Hematopoietic multipotent progenitor cell treated with erythropoietin and hydrocortisone succinate and interleukin-3 and kit ligand, for 6 days (in vitro differentiated cells): ENCODE data around the gene MGLL.

Experiments
- DNase-seq: peaks from one replicate; pipeline ENCODE4 v3.0.0-alpha.2; 2015

The MGLL gene

DNA sequence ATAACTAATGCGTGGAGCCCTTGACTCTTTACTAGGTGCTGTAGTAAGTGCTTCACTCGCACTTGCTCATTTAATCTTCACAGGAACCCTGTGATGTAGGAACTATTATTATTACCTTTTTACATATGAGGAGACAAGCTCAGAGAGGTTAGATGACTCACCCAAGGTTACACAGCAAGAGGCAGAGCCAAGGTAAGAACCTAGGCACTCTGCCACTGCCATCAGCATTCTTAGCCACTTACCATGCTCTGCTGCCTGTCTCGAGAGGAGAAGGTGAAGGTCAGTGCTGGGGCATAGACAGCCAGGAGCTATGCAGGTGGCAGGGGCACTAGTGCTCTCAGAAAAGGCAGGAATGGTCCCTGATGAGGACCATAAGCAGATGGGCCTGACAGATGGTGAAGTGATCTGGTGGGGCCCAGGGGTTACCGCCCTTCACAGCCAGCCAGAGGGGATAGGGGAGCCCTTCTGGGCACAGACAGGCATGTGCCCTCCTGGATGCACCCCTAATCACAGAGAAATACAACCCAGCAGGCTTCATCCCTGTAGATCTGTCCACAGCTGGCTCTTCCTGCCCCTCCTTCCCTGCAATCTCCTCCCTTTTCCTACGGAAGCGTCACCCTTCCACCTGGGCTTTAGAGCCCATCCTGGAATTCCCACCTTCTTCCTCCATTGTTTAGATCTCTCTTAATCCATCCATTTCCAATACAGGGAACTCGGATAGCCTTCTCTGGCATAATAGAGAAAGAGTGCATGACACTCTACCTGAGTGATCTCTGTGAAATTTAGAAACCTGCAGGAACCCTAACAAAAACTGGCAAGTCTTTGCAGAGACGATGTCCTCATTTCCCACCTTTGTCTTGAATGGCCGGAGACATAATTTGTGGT, 122.7 kb downstream of the MGLL start:
- peak; percentile 26 for DNase-seq

DNA sequence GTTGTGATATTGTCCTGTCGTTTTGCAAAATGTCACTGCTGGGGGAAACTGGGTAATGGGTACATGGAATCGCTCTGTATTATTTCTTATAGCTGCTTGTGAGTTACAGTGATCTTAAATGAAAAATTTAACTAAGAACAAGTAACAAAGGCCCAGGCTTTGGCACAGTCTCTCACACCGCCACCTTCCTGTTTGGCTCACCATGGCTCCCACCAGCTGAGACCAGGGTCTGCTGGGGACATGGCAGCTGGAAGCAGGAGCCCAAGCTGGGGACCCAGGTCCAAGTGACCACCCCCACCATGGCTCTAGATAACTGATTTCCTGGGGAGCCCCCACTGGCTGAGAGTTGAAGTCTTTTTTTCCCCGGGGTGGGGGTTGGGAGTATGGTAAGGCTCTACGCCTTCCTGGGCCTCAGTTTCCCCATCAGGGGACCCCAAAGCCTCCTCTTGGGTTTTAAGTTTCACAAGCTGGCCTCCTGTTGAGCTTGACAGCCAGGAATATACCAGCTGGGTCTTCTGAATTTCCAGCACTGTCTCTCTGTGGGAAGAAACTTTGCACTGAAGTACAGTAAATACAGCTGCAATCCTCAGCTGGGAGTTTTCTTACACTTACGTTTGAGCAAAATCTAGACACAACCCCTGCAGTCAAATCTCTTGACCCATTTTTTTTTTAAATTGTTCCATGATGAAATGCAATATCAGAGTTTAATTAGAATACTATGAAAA, 123.5 kb downstream of the MGLL start:
- DNase-seq: no peak

- no peak for DNase-seq
Measured at GRCh38 chr3:127698286-127698685, 124.0 kb downstream of the MGLL start.

DNA sequence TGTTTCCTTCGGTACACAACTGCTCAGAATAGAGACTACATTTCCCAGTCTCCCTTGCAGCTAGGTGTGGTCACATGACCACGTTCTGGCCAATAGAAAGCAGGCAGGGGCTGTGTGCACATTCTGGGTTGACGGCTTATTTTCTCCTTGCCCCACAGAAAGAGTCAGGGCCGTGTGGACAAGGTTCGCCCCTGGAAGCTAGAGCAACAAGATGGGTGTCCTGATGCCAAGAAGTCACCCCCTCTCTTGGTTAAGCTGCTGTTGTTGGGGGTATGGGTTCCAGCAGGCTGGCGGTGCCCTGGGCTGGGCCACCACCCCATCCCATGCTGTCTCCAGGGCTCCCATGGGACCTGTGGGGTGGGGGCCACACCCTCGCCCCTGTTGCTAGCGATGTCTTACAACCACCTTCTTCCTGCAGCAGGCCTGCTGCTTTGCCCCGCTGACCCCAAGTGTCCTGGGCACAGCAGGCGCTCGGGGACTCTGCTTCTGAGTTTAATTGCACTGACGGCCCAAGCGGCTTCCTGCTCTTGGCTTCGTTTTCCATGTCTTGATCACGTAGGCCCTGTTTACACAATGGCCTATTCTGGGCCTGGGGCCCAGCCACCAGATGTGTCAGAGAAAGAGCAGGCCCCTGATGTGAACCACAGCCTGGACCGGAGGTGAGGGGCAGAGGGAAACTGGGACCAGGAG, 124.6 kb downstream of the MGLL start:
- DNase-seq: peak; percentile 92

DNA sequence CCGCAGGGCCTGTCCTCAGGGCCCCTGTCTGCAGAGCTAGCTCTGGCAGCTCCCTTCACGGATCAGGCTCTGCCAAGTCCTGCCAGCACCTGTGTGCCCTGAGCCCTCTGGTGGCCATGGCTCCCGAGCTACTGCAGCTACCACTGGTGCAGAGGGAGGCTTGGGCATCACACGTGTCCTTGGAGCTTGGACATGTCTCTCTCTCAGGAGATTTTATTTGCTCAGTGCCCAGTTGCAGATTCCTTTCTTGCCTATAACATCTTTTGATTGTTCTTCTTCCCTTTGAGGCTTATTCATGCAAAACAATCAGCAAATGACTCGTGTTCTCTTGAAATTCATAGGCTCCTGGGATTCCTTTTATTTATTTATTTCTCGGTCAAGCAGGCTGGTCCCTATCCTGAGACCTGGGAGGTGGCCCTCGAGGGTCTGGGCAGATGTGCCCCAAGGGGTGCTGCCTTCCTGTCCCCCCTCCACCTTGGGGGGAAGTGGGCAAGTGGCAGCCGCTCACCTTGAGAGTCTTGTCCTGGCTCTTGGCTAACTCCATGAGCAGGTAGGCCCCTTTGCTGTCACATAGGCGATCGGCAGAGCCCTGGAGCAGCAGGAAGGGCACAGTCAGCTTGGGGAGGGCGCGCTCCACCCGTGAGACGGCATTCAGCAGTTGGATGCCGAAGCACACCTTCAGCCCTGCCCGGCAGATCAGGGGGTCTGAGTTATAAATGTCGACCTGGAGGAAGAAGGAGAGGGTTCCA, 127.7 kb downstream of the MGLL start:
- peak; percentile 70 for DNase-seq

DNA sequence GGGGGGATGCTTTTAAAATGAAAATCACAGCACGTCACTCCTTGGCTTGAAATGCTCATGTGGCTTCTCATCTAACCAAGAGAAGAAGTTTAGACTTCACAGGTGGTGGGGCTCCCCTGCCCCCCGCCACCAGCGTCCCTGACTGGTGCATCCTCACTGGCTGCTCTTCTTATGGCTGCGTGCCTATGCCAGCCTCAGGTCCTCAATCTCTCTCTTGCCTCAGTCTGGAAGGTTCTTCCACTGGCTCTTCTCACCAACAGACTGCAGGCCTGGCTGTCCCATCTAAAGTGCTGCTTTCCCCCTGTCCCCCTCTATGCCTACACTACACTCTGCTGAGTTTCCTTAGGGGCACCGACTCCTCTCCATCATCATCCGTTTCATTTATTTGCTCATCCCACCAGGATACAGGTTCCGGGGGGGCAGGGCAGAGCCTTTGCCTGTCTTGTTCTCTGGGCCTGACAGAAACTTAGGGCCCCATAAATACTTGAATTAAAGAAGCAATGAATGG, 128.9 kb downstream of the MGLL start:
- DNase-seq: no peak

- DNase-seq: no peak
Measured at GRCh38 chr3:127692501-127693335, 129.6 kb downstream of the MGLL start.

GRCh38 chr3:127691974-127692373, 130.3 kb downstream of the MGLL start:
- DNase-seq: no peak

- no peak for DNase-seq
Measured at GRCh38 chr3:127691489-127691888, 130.8 kb downstream of the MGLL start.

DNA sequence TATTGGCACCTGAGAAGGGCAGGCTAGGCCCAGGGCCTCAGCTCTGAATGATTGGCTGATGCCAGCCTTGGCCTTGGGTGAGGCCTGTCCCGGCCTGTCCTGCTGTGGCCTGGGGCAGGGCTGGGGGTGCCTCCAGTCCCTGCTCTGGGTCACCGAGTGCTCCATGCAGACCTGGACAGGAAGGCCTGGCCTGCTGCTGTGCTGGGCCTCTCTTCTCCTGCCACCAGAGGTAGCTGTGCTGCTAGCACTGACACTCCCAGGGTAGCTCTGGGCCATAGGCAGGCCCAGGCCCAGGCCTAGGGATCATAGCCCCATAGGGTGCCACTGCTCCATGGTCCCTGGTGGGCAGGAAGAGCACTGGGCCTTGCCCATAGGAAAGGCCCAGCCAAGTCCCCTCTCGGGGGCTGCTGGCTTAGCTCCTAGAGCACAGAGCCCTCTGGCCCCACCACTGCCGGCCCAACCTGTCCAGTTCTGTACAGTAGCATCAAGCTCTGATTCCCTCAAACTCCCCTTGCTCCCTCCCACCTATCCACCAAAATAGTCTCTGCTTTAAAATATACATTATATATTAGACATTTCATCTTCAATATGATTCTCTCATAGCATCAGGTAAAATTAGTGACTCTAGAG, 131.4 kb downstream of the MGLL start:
- peak; percentile 76 for DNase-seq

- DNase-seq: no peak
Measured at GRCh38 chr3:127690106-127690505, 132.2 kb downstream of the MGLL start.

DNA sequence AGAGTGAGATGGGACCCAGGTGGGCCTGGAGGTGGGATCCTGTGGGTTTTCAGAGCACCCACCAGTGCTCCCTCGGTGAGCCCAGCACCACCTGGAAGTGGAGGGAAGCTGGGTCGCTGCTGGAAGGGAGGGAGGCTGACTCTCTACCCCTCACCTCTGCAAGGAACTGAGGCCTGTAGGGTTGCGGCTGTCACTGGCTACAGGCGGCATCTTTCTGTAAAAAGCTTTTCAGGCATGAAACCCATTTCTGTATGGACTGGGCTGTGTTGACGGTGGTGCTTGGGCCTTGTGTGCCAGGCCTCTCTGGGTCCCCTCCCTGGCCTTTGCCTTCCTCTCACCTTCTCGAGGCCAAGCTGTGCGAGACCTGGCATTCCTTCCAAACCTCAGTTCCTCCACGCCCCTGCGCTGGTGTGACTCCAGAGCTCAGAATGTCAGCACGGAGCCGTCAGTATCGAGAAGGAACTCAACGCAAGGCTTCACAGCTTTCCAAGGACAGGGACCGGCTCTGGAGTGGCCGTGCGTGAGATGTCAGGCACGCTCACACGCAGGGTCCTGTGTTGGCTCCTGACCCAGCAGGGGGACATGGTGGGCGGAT, 133.0 kb downstream of the MGLL start:
- DNase-seq: no peak

GRCh38 chr3:127688416-127689265, 133.7 kb downstream of the MGLL start:
- no peak for DNase-seq

DNA sequence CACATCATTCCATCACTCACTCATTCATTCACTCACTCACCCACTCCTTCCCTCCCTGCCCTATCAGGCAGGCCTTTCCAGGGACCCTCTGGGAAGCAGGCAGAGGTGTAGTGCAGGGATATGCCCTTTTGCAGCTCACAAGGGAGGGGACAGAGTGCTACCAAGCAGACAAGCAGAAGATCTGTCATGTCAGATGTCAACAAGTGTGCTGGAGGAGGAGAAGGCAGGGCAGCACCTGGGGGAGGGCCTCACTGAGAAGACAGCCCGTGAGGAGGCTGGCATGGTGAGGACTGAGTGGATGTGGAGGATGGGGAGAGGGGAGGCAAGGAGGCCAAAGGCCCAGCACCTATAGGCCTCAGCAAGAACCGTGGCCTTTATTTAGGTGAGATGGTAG, 134.3 kb downstream of the MGLL start:
- no peak for DNase-seq

DNA sequence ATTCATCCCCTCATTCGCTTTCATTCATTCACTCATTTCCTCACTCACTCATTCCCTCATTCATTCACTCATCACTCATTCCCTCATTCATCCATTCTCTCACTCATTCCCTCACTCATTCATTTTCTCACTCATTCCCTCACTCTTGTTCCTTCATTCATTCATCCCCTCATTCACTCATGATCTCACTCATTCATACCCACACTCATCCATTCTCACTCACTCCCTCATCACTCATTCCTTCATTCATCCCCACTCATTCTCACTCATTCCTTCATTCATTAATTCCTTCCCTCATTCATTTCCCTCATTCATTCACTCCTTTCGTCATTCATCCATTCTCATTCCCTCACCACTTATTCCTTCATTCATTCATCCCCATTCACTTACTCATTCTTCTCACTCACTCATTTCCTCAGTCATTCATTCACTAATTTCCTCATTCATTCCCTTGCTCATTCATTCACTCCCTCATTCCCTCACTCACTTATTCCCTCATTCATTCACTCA, 135.0 kb downstream of the MGLL start:
- no peak for DNase-seq

GRCh38 chr3:127686512-127686894, 135.8 kb downstream of the MGLL start:
- no peak for DNase-seq

- peak; percentile 53 for DNase-seq
Measured at GRCh38 chr3:127685708-127686511, 136.4 kb downstream of the MGLL start.

- no peak for DNase-seq
Measured at GRCh38 chr3:127684871-127685707, 137.2 kb downstream of the MGLL start.
